Endothelial cell (in vitro differentiated cells): ENCODE results near the gene ASGR1. TPM values are rescaled to one million over a fixed set of nuclear protein-coding genes. Genes with fewer than 3 reads are reported as not detected.
"Not testable (repeated sequence)": the region's sequence is repeated elsewhere in the genome, so short reads cannot be mapped to it uniquely, and the experiment has no call there.

Experiments
- DNase-seq: peaks from one replicate; pipeline ENCODE4 v3.0.0; 2021; ENCODE audit warnings: low spot score
- H3K27ac Mint-ChIP-seq: one replicate; pipeline ENCODE4 v1.8.0; 2021; ENCODE audit warnings: mixed read lengths, inconsistent platforms; ENCODE audit not compliant: unreplicated experiment
- H3K27me3 Mint-ChIP-seq: one replicate; pipeline ENCODE4 v1.8.0; 2021; ENCODE audit warnings: mild to moderate bottlenecking, moderate library complexity, mixed read lengths, inconsistent platforms; ENCODE audit not compliant: unreplicated experiment
- H3K36me3 Mint-ChIP-seq: one replicate; pipeline ENCODE4 v1.8.0; 2021; ENCODE audit warnings: mild to moderate bottlenecking, low read depth, mixed read lengths, inconsistent platforms; ENCODE audit not compliant: unreplicated experiment
- H3K4me1 Mint-ChIP-seq: one replicate; pipeline ENCODE4 v1.8.0; 2021; ENCODE audit warnings: mild to moderate bottlenecking, mixed read lengths, inconsistent platforms; ENCODE audit not compliant: unreplicated experiment
- H3K4me3 Mint-ChIP-seq: one replicate; pipeline ENCODE4 v1.8.0; 2021; ENCODE audit warnings: mild to moderate bottlenecking, mixed read lengths, inconsistent platforms; ENCODE audit not compliant: unreplicated experiment
- H3K9me3 Mint-ChIP-seq: one replicate; pipeline ENCODE4 v1.8.0; 2021; ENCODE audit warnings: mixed read lengths, inconsistent platforms; ENCODE audit not compliant: unreplicated experiment
- CTCF ChIP-seq: fragments of 200-600 bp; sonication (generic); IDR thresholded peaks from one replicate; pipeline ENCODE4 v1.5.0; 2021; ENCODE audit warnings: antibody characterized with exemption; ENCODE audit not compliant: unreplicated experiment
- total RNA-seq: library from RNA; stranded (reverse); fragmentation: NEBNext Ultra II Directional; extraction: Animal tissue kit (Norgen Biotek cat#: 25700); gene quantifications from one replicate; pipeline ENCODE4 v1.2.1, GENCODE V29; 2021; ENCODE audit not compliant: unreplicated experiment

The ASGR1 gene
- total RNA-seq, 1 donor from 2014 or later, result 23.9 TPM

DNA sequence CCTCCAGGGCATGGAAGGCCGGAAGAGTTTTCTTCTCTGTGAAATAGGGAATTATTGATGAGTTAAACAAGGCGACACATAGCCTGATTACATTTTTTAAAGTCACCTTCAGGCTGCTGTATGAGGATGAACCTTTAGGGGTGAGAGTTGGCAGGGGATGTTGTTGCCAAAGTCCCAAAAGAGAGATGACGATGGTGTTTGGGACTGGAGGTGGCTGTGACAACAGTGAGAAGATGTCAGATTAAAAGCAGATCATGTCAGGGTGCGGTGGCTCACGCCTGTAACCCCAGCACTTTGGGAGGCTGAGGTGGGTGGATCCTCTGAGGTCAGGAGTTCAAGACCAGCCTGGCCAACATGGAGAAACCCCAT, 47.8 kb downstream of the ASGR1 start:
- Mint-ChIP-seq H3K4me3 (peak overlapping the region; percentile 83), H3K27me3 (peaks cover 9% of the 10 kb centered on the region), H3K27ac (peak overlapping the region; percentile 96), H3K36me3 (peaks cover 3% of the 10 kb centered on the region), H3K4me1 (peaks cover 50% of the 10 kb centered on the region), H3K9me3 (no peaks in the 10 kb centered on the region)
- DNase-seq, result no peak
- no peak for TF ChIP-seq CTCF

- H3K4me1 Mint-ChIP-seq, result peaks cover 50% of the 10 kb centered on the region
- peak; percentile 43 for DNase-seq
- H3K9me3 Mint-ChIP-seq, result no peaks in the 10 kb centered on the region
- H3K36me3 Mint-ChIP-seq, result peaks cover 3% of the 10 kb centered on the region
- peak overlapping the region; percentile 96 for H3K27ac Mint-ChIP-seq
- H3K4me3 Mint-ChIP-seq, result peak overlapping the region; percentile 83
- peaks cover 9% of the 10 kb centered on the region for H3K27me3 Mint-ChIP-seq
- no peak for TF ChIP-seq CTCF
These were observed 48.3 kb downstream of the ASGR1 start for GRCh38 chr17:7130621-7131422.

DNA sequence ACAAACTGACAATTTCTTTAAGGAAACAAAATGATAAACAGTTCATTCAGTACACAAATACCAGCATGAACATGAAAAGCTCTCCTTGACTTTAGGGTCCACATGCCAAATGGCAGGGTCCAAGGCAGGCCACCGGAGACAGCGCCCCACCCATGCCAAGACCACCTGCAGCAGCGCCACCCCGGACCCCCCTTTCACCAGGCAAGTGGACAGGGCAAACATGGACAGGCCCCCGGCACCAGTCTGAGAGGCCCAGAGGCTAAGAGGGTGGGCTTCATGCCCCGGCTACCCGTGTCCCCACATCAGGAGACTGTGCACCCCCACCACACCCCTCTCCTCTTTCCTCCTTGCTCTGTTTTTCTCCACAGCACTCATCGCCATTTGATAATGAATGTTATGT, 49.9 kb downstream of the ASGR1 start:
- Mint-ChIP-seq H3K27me3 (peaks cover 9% of the 10 kb centered on the region), H3K4me1 (peaks cover 47% of the 10 kb centered on the region), H3K27ac (peak overlapping the region; percentile 95), H3K9me3 (no peaks in the 10 kb centered on the region), H3K4me3 (no peak overlapping the region), H3K36me3 (peaks cover 3% of the 10 kb centered on the region)
- no peak for TF ChIP-seq CTCF
- DNase-seq, result no peak

- H3K9me3 Mint-ChIP-seq, result no peaks in the 10 kb centered on the region
- H3K36me3 Mint-ChIP-seq, result peaks cover 3% of the 10 kb centered on the region
- TF ChIP-seq CTCF, result no peak
- no peak overlapping the region for H3K27ac Mint-ChIP-seq
- H3K27me3 Mint-ChIP-seq, result peaks cover 8% of the 10 kb centered on the region
- H3K4me1 Mint-ChIP-seq, result peaks cover 38% of the 10 kb centered on the region
- H3K4me3 Mint-ChIP-seq, result no peak overlapping the region
- no peak for DNase-seq
These were observed 51.0 kb downstream of the ASGR1 start for GRCh38 chr17:7128160-7128559.

- peaks cover 33% of the 10 kb centered on the region for H3K4me1 Mint-ChIP-seq
- not testable (repeated sequence) for H3K36me3 Mint-ChIP-seq, DNase-seq, H3K4me3 Mint-ChIP-seq, H3K27me3 Mint-ChIP-seq, H3K9me3 Mint-ChIP-seq, H3K27ac Mint-ChIP-seq
These were observed 51.7 kb downstream of the ASGR1 start for GRCh38 chr17:7127501-7127900.

DNA sequence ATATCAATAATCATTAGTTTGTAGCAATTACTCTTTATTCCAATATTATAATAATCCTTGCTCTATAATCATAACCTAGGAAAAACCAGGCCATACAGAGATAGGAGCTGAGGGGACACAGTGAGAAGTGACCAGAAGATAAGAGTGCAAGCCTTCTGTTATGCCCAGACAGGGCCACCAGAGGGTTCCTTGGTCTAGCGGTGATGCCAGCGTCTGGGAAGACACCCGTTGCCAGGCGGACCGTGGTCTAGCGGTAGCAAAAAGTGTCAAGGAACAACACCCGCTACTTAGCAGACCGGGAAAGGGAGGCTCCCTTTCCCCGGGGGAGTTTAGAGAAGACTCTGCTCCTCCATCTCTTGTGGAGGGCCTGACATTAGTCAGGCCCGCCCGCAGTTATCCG, 52.8 kb downstream of the ASGR1 start:
- not testable (repeated sequence) for H3K9me3 Mint-ChIP-seq, H3K4me3 Mint-ChIP-seq, H3K27me3 Mint-ChIP-seq, DNase-seq, H3K27ac Mint-ChIP-seq, H3K36me3 Mint-ChIP-seq
- H3K4me1 Mint-ChIP-seq, result peaks cover 26% of the 10 kb centered on the region
